ENCODE measurements around the gene CBR4.

GRCh38 chr4:169048868-169049414 is 38.9 kb upstream of the CBR4 start:
- TF ChIP-seq CTCF (IDR thresholded peaks at IDR 0.05) (no peak), MAX (CRISPR knock-in tag; IDR thresholded peaks at IDR 0.05) (no peak), CBFB (CRISPR knock-in tag; IDR thresholded peaks at IDR 0.05; ENCODE audit: low read depth) (no peak), ZNF121 (CRISPR knock-in tag; IDR thresholded peaks at IDR 0.05) (no peak), JUN (CRISPR knock-in tag; IDR thresholded peaks at IDR 0.05) (no peak)

Data from WTC11 (cell line).